HCT116 (cell line): ENCODE data around the gene BCAS2. TPM values are rescaled to one million over a fixed set of nuclear protein-coding genes. Genes with fewer than 3 reads are reported as not detected.

ENCODE experiments used
- ATAC-seq: fragments of 200-7000 bp; cut with Tn5 transposase; 2 replicates; pipeline ENCODE4 v1.9.1; 2020; ENCODE audit warnings: mild to moderate bottlenecking, moderate library complexity
- BruUV-seq: library from RNA; stranded (reverse); fragments of 400-500 nt; replicated peaks from 2 replicates; lab custom pipeline; 2021; lab: Mats Ljungman, UMichigan
- CTCF ChIA-PET: fragments of 300-600 bp; sonication (Branson Sonifier 250); formaldehyde crosslinking; loops from one replicate; lab custom pipeline; 2021; ENCODE audit warnings: antibody characterized with exemption; lab: Charles Lee
- POLR2A ChIA-PET: fragments of 300-600, 350-600 bp; sonication (Branson Sonifier 250); formaldehyde crosslinking; loops from one replicate; lab custom pipeline; 2021; ENCODE audit warnings: antibody characterized with exemption; lab: Charles Lee
- RAD21 ChIA-PET, 2 experiments: fragments of 300-600 bp; sonication (Branson Sonifier 250); formaldehyde crosslinking; loops; one replicate each; lab custom pipeline; 2023; ENCODE audit warnings: low total read pairs in 2 of 2; ENCODE audit not compliant: uncharacterized antibody in 2 of 2, unreplicated experiment in 2 of 2, low non-redundant PET in 1 of 2; lab: Charles Lee
- DNase-seq: peaks from one replicate; pipeline ENCODE4 v3.0.0-alpha.2; 2010; ENCODE audit warnings: low read depth, low spot score
- H2AFZ ChIP-seq: fragments of 200-600 bp; shearing (Covaris generic), sonication (generic); 2 replicates; pipeline ENCODE4 v1.6.1; 2017; ENCODE audit warnings: low read depth, mixed run types, mixed read lengths, antibody characterized with exemption, low read length; ENCODE audit not compliant: poor library complexity, severe bottlenecking
- H3K27ac ChIP-seq: 2 replicates; pipeline ENCODE4 v1.5.1; 2012; ENCODE audit warnings: low read depth, low read length
- H3K27me3 ChIP-seq: fragments of 200-600 bp; sonication (generic); 2 replicates; pipeline ENCODE4 v1.6.1; 2016; ENCODE audit warnings: mixed run types, low read length, mixed read lengths; ENCODE audit not compliant: insufficient read depth
- H3K36me3 ChIP-seq, 2 experiments: fragments of 200-500 bp in 1 of 2; fragments of 200-600 bp in 1 of 2; sonication (Bioruptor generic) in 1 of 2; sonication (generic) in 1 of 2; 2 replicates each; pipeline versions ENCODE4 v1.5.1 to v1.6.1; 2014 to 2016; ENCODE audit warnings: low read length in 2 of 2, inconsistent platforms in 1 of 2, mixed read lengths in 1 of 2, mixed run types in 1 of 2; ENCODE audit not compliant: insufficient read depth in 2 of 2, control insufficient read depth in 1 of 2
- H3K4me1 ChIP-seq, 2 experiments: fragments of 200-600 bp in 1 of 2; sonication (generic) in 1 of 2; 2 replicates each; pipeline versions ENCODE4 v1.5.1 to v1.6.1; 2012 to 2017; ENCODE audit warnings: low read length in 2 of 2, inconsistent platforms in 1 of 2, mild to moderate bottlenecking in 1 of 2, mixed read lengths in 1 of 2, mixed run types in 1 of 2, moderate library complexity in 1 of 2; ENCODE audit not compliant: insufficient read depth in 2 of 2, control insufficient read depth in 1 of 2
- H3K4me2 ChIP-seq: fragments of 200-600 bp; sonication (generic); 2 replicates; pipeline ENCODE4 v1.6.1; 2017; ENCODE audit warnings: mixed run types, low read length, mixed read lengths
- H3K4me3 ChIP-seq, 2 experiments: fragments of 200-600 bp in 1 of 2; sonication (generic) in 1 of 2; replicated peaks in 1 of 2; 2 replicates each; pipeline ENCODE4 v1.5.1; 2011 to 2016; ENCODE audit warnings: low read length in 2 of 2, control low read depth in 1 of 2, low read depth in 1 of 2, mild to moderate bottlenecking in 1 of 2, mixed read lengths in 1 of 2, mixed run types in 1 of 2
- H3K79me2 ChIP-seq: fragments of 200-600 bp; sonication (generic); 2 replicates; pipeline ENCODE4 v1.6.1; 2017; ENCODE audit warnings: mild to moderate bottlenecking, mixed run types, low read length, moderate library complexity, mixed read lengths; ENCODE audit not compliant: insufficient read depth
- H3K9ac ChIP-seq: fragments of 200-600 bp; sonication (generic); 2 replicates; pipeline ENCODE4 v1.6.1; 2016; ENCODE audit warnings: low read length, mixed read lengths
- H3K9me2 ChIP-seq: fragments of 200-600 bp; sonication (generic), shearing (Covaris generic); 2 replicates; pipeline ENCODE4 v1.6.1; 2017; ENCODE audit warnings: mixed run types, mild to moderate bottlenecking, moderate library complexity; ENCODE audit not compliant: insufficient read depth
- H3K9me3 ChIP-seq, 2 experiments: fragments of 200-500 bp in 1 of 2; fragments of 200-600 bp in 1 of 2; sonication (Bioruptor generic) in 1 of 2; sonication (generic) in 1 of 2; 2 replicates each; pipeline ENCODE4 v1.6.1; 2014 to 2017; ENCODE audit warnings: low read length in 2 of 2, mixed read lengths in 2 of 2, inconsistent platforms in 1 of 2, low read depth in 1 of 2, mild to moderate bottlenecking in 1 of 2, mixed run types in 1 of 2, moderate library complexity in 1 of 2; ENCODE audit not compliant: control insufficient read depth in 1 of 2, insufficient read depth in 1 of 2
- H4K20me1 ChIP-seq: fragments of 200-600 bp; sonication (generic), shearing (Covaris generic); 2 replicates; pipeline ENCODE4 v1.6.1; 2017; ENCODE audit warnings: mixed run types, mild to moderate bottlenecking, moderate library complexity; ENCODE audit not compliant: insufficient read depth
- CBX3 ChIP-seq: IDR thresholded peaks from 2 replicates; pipeline ENCODE4 v1.6.1; 2012; ENCODE audit warnings: low read depth
- CEBPB ChIP-seq: IDR thresholded peaks from 2 replicates; pipeline ENCODE4 v1.6.1; 2012; ENCODE audit warnings: low read depth
- EGR1 ChIP-seq: IDR thresholded peaks from 2 replicates; pipeline ENCODE4 v1.6.1; 2012; ENCODE audit warnings: low read depth
- EZH2 ChIP-seq: fragments of 200-600 bp; sonication (generic); IDR thresholded peaks from 2 replicates; pipeline ENCODE4 v1.6.1; 2017; ENCODE audit warnings: antibody characterized with exemption, mixed run types
- EZH2phosphoT487 ChIP-seq: fragments of 200-600 bp; IDR thresholded peaks from 2 replicates; pipeline ENCODE4 v1.6.1; 2018; ENCODE audit warnings: antibody characterized with exemption, borderline replicate concordance
- FOSL1 ChIP-seq: IDR thresholded peaks from 2 replicates; pipeline ENCODE4 v1.6.1; 2012; ENCODE audit warnings: low read depth
- JUND ChIP-seq: IDR thresholded peaks from 2 replicates; pipeline ENCODE4 v1.6.1; 2012
- POLR2AphosphoS5 ChIP-seq: IDR thresholded peaks from 2 replicates; pipeline ENCODE4 v1.6.1; 2011; ENCODE audit warnings: mild to moderate bottlenecking, low read depth, low read length, moderate library complexity
- RAD21 ChIP-seq: IDR thresholded peaks from 2 replicates; pipeline ENCODE4 v1.6.1; 2012; ENCODE audit warnings: low read depth, mild to moderate bottlenecking
- SIN3A ChIP-seq: IDR thresholded peaks from 2 replicates; pipeline ENCODE4 v1.6.1; 2012; ENCODE audit warnings: low read depth
- SP1 ChIP-seq: IDR thresholded peaks from 2 replicates; pipeline ENCODE4 v1.6.1; 2012; ENCODE audit warnings: low read depth
- TCF7L2 ChIP-seq: IDR thresholded peaks from 2 replicates; pipeline ENCODE4 v1.7.0; 2011; ENCODE audit warnings: borderline replicate concordance, inconsistent platforms; ENCODE audit not compliant: insufficient read depth, insufficient read length; ENCODE audit errors: extremely low read depth
- YY1 ChIP-seq: IDR thresholded peaks from 2 replicates; pipeline ENCODE4 v1.6.1; 2011; ENCODE audit warnings: low read length, low read depth, moderate library complexity, mild to moderate bottlenecking; ENCODE audit not compliant: insufficient replicate concordance; ENCODE audit errors: extremely low read depth
- ZBTB33 ChIP-seq: IDR thresholded peaks from 2 replicates; pipeline ENCODE4 v1.6.1; 2011; ENCODE audit warnings: mild to moderate bottlenecking, low read length, moderate library complexity; ENCODE audit not compliant: insufficient replicate concordance; ENCODE audit errors: extremely low read depth
- ZFX ChIP-seq: fragments of 450-650 bp; IDR thresholded peaks from 2 replicates; pipeline ENCODE4 v1.6.1; 2017
- ZNF274 ChIP-seq: fragments of 200-500 bp; sonication (Bioruptor generic); IDR thresholded peaks from 2 replicates; pipeline ENCODE4 v1.6.1; 2014; ENCODE audit warnings: mild to moderate bottlenecking, low read depth, low read length, inconsistent platforms
- intact Hi-C: fragments of 100-400 bp; cut with micrococcal nuclease; formaldehyde crosslinking; loops from 2 replicates; pipeline ENCODE4 v1.10.0; 2022
- total RNA-seq: library from RNA; stranded (reverse); gene quantifications from one replicate; pipeline ENCODE4 v1.2.1, GENCODE V29; 2021; ENCODE audit not compliant: unreplicated experiment
- TF ChIP-seq, protein P1 (sequence below): IDR thresholded peaks from 2 replicates; pipeline ENCODE4 v1.6.1; 2012
- TF ChIP-seq, protein P2 (sequence below): IDR thresholded peaks from 2 replicates; pipeline ENCODE4 v1.6.1; 2012

Gene BCAS2
- total RNA-seq, 1 experiment from 2014 or later = 45.2 TPM

GRCh38 chr1:114549137-114549536 lies 32.3 kb downstream of the BCAS2 start:
- no peak overlapping the region for H3K9ac ChIP-seq
- ChIA-PET POLR2A (no interaction called here), CTCF (interaction anchor here (1.0 kb wide), 1 partner anchor 10 kb away, joined by 3 read pairs; no protein-coding TSS in a partner anchor)
- no peak overlapping the region for H3K4me3 ChIP-seq
- no TSS peak for BruUV-seq
- no peaks in the 10 kb centered on the region for H4K20me1 ChIP-seq
- H3K36me3 ChIP-seq = no peaks in the 10 kb centered on the region
- TF ChIP-seq TCF7L2 (no peak), EZH2phosphoT487 (no peak), CEBPB (no peak), EZH2 (no peak), CBX3 (no peak)
- TF ChIP-seq, all 23 proteins: peak for 0
- H3K79me2 ChIP-seq = no peaks in the 10 kb centered on the region
- no peak for ATAC-seq
- no peaks in the 10 kb centered on the region for H3K4me1 ChIP-seq
- H3K9me2 ChIP-seq = no peaks in the 10 kb centered on the region
- intact Hi-C loops = no loop called here
- no peaks in the 10 kb centered on the region for H3K27me3 ChIP-seq
- no peak overlapping the region for H2AFZ ChIP-seq
- no peak for DNase-seq
- no peaks in the 10 kb centered on the region for H3K9me3 ChIP-seq
- H3K4me2 ChIP-seq = no peak overlapping the region
- RAD21 ChIA-PET = no interaction called here
- H3K27ac ChIP-seq = no peak overlapping the region

DNA sequence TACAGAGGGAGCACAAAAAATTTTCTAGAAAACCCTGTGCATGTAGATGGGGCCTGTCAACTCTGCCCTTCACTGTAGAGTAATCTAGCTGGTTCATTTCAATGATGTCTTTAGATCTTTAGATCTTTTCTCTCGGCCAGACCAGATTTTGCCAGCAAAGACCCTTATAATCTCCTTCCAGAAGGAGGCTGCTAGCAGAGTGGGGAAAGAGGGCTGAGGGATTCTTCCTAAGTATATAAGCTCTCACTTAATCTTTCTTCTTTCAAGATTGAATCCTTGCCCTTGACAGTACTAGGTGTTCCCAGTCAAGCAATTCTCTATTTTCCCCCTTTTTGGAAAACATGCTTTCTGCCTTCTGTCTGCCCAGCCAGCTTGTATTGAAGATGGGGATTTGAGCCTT lies 34.3 kb downstream of the BCAS2 start:
- H3K36me3 ChIP-seq = no peaks in the 10 kb centered on the region
- no peaks in the 10 kb centered on the region for H3K27me3 ChIP-seq
- H3K9ac ChIP-seq = no peak overlapping the region
- H3K9me2 ChIP-seq = no peaks in the 10 kb centered on the region
- no peaks in the 10 kb centered on the region for H4K20me1 ChIP-seq
- H3K4me3 ChIP-seq = no peak overlapping the region
- H3K27ac ChIP-seq = no peak overlapping the region
- ChIA-PET RAD21 (no interaction called here), CTCF (no interaction called here), POLR2A (no interaction called here)
- no TSS peak for BruUV-seq
- intact Hi-C loops = no loop called here
- H2AFZ ChIP-seq = no peak overlapping the region
- H3K9me3 ChIP-seq = no peaks in the 10 kb centered on the region
- no peaks in the 10 kb centered on the region for H3K79me2 ChIP-seq
- no peak overlapping the region for H3K4me2 ChIP-seq
- DNase-seq (no peak), ATAC-seq (no peak)
- H3K4me1 ChIP-seq = no peaks in the 10 kb centered on the region
- TF ChIP-seq RAD21 = no peak
- TF ChIP-seq FOSL1 = no peak
- TF ChIP-seq POLR2AphosphoS5 = no peak
- no peak for TF ChIP-seq SIN3A
- TF ChIP-seq, protein P1, sequence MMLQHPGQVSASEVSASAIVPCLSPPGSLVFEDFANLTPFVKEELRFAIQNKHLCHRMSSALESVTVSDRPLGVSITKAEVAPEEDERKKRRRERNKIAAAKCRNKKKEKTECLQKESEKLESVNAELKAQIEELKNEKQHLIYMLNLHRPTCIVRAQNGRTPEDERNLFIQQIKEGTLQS = no peak
- TF ChIP-seq CEBPB = no peak
- no peak for TF ChIP-seq JUND
- no peak for TF ChIP-seq ZBTB33
- TF ChIP-seq ZFX = no peak
- no peak for TF ChIP-seq CBX3
- no peak for TF ChIP-seq ZNF274
- no peak for TF ChIP-seq EZH2
- no peak for TF ChIP-seq TCF7L2
- TF ChIP-seq, protein P2, sequence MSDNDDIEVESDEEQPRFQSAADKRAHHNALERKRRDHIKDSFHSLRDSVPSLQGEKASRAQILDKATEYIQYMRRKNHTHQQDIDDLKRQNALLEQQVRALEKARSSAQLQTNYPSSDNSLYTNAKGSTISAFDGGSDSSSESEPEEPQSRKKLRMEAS = no peak
- TF ChIP-seq YY1 = no peak
- no peak for TF ChIP-seq SP1
- TF ChIP-seq EGR1 = no peak
